Panc1 (cell line): ENCODE results near the gene SST. TPM values are rescaled to one million over a fixed set of nuclear protein-coding genes. Genes with fewer than 3 reads are reported as not detected.

Source experiments
- ATAC-seq: fragments of 200-7000 bp; cut with Tn5 transposase; 2 replicates; pipeline ENCODE4 v1.9.1; 2020; ENCODE audit warnings: mild to moderate bottlenecking, moderate library complexity
- BruUV-seq: library from RNA; stranded (reverse); fragments of 400-500 nt; replicated peaks from 2 replicates; lab custom pipeline; 2021; lab: Mats Ljungman, UMichigan
- CTCF ChIA-PET: fragments of 300-600 bp; sonication (Branson Sonifier 250); formaldehyde crosslinking; loops from one replicate; lab custom pipeline; 2022; ENCODE audit warnings: antibody characterized with exemption; lab: Charles Lee
- POLR2A ChIA-PET: fragments of 300-600 bp; sonication (Branson Sonifier 250); formaldehyde crosslinking; loops from one replicate; lab custom pipeline; 2022; ENCODE audit warnings: antibody characterized with exemption; lab: Charles Lee
- DNase-seq: peaks from one replicate; pipeline ENCODE4 v3.0.0-alpha.2; 2010; ENCODE audit warnings: low read depth, low spot score
- H3K27ac ChIP-seq: 2 replicates; pipeline ENCODE4 v1.5.1; 2011; ENCODE audit warnings: mild to moderate bottlenecking, low read length, inconsistent platforms
- H3K27me3 ChIP-seq: fragments of 200-500 bp; sonication (Bioruptor generic); 2 replicates; pipeline ENCODE4 v1.6.0; 2014; ENCODE audit warnings: low read length, inconsistent platforms; ENCODE audit not compliant: control insufficient read depth, insufficient read depth
- H3K36me3 ChIP-seq: fragments of 200-500 bp; sonication (Bioruptor generic); 2 replicates; pipeline ENCODE4 v1.5.1; 2014; ENCODE audit warnings: inconsistent platforms, mild to moderate bottlenecking, low read length, moderate library complexity; ENCODE audit not compliant: control insufficient read depth, insufficient read depth
- H3K4me1 ChIP-seq: 2 replicates; pipeline ENCODE4 v1.5.1; 2011; ENCODE audit warnings: inconsistent platforms, mild to moderate bottlenecking, low read length, moderate library complexity; ENCODE audit not compliant: control insufficient read depth, insufficient read depth
- H3K4me3 ChIP-seq, 2 experiments: 2 replicates each; pipeline ENCODE4 v1.5.1; 2011 to 2012; ENCODE audit warnings: low read depth in 2 of 2, low read length in 2 of 2, mild to moderate bottlenecking in 2 of 2, inconsistent platforms in 1 of 2, moderate library complexity in 1 of 2
- H3K9me3 ChIP-seq: fragments of 200-500 bp; sonication (Bioruptor generic); 2 replicates; pipeline ENCODE4 v1.5.1; 2014; ENCODE audit warnings: low read depth, mild to moderate bottlenecking, inconsistent platforms, low read length, moderate library complexity; ENCODE audit not compliant: control insufficient read depth, insufficient read depth
- CTCF ChIP-seq: fragments of 450-650 bp; IDR thresholded peaks from 2 replicates; pipeline ENCODE4 v1.5.1; 2017; ENCODE audit warnings: mild to moderate bottlenecking
- POLR2AphosphoS5 ChIP-seq: IDR thresholded peaks from 2 replicates; pipeline ENCODE4 v1.6.1; 2012; ENCODE audit warnings: mild to moderate bottlenecking, low read depth, low read length, moderate library complexity
- REST ChIP-seq, 2 experiments: IDR thresholded peaks; 2 replicates each; pipeline ENCODE4 v1.6.1; 2011 to 2012; ENCODE audit warnings: low read depth in 2 of 2, control low read depth in 1 of 2, low read length in 1 of 2, mild to moderate bottlenecking in 1 of 2, moderate library complexity in 1 of 2; ENCODE audit not compliant: insufficient read depth in 1 of 2
- SIN3A ChIP-seq: IDR thresholded peaks from 2 replicates; pipeline ENCODE4 v1.6.1; 2012; ENCODE audit warnings: low read depth, mild to moderate bottlenecking, low read length, moderate library complexity, borderline replicate concordance; ENCODE audit not compliant: insufficient read depth
- TCF7L2 ChIP-seq: IDR thresholded peaks from 2 replicates; pipeline ENCODE4 v1.6.1; 2011; ENCODE audit warnings: mild to moderate bottlenecking, low read depth, low read length, inconsistent platforms
- in situ Hi-C: cut with HindIII; loops from 2 replicates; pipeline ENCODE4 v1.10.0; 2016; ENCODE audit warnings: low sequenced_read_pairs, low pct_unique_long_range_greater_than_20kb
- intact Hi-C: fragments of 100-400 bp; cut with micrococcal nuclease; formaldehyde crosslinking; loops from one replicate; pipeline ENCODE4 v1.10.0; 2022; ENCODE audit not compliant: unreplicated experiment
- total RNA-seq: library from RNA; stranded (reverse); gene quantifications from one replicate; pipeline ENCODE4 v1.2.1, GENCODE V29; 2021; ENCODE audit not compliant: unreplicated experiment

Gene SST
- total RNA-seq, 1 experiment from 2014 or later, result not detected

GRCh38 chr3:187667526-187667925 is 2.7 kb downstream of the SST start:
- Histone ChIP-seq H3K9me3 (no peaks in the 10 kb centered on the region), H3K4me3 (no peak overlapping the region), H3K4me1 (no peaks in the 10 kb centered on the region), H3K36me3 (no peaks in the 10 kb centered on the region), H3K27me3 (peaks cover 22% of the 10 kb centered on the region), H3K27ac (no peak overlapping the region)
- POLR2A ChIA-PET, result no interaction called here
- in situ Hi-C loops, result no loop called here
- CTCF ChIA-PET, result interaction anchor here (0.7 kb wide), 1 partner anchor 1514 kb away, joined by 3 read pairs; no protein-coding TSS in a partner anchor
- DNase-seq, result no peak
- no TSS peak for BruUV-seq
- intact Hi-C loops, result no loop called here
- no peak for ATAC-seq
- no peak for TF ChIP-seq REST (IDR thresholded peaks at IDR 0.05; ENCODE audit: insufficient read depth in 1 of 2, low read depth in 2 of 2, low read length in 1 of 2)
- TF ChIP-seq CTCF, result no peak
- TF ChIP-seq TCF7L2, result 0 out of 2 replicates have a peak, but pooled peaks have one; percentile 24

- CTCF ChIA-PET, result no interaction called here
- no peak for DNase-seq
- no peaks in the 10 kb centered on the region for H3K9me3 ChIP-seq
- no peak for ATAC-seq
- POLR2A ChIA-PET, result no interaction called here
- H3K27me3 ChIP-seq, result peaks cover 19% of the 10 kb centered on the region
- H3K4me1 ChIP-seq, result no peaks in the 10 kb centered on the region
- in situ Hi-C loops (no loop called here), intact Hi-C loops (no loop called here)
- H3K4me3 ChIP-seq, result no peak overlapping the region
- no peak overlapping the region for H3K27ac ChIP-seq
- TF ChIP-seq TCF7L2 (no peak), SIN3A (no peak), CTCF (no peak), REST (IDR thresholded peaks at IDR 0.05; ENCODE audit: insufficient read depth in 1 of 2, low read depth in 2 of 2, low read length in 1 of 2) (no peak), POLR2AphosphoS5 (no peak)
- BruUV-seq, result no TSS peak
- no peaks in the 10 kb centered on the region for H3K36me3 ChIP-seq
Observed at GRCh38 chr3:187665764-187666402, 4.3 kb downstream of the SST start.
